Measurements from ENCODE around the gene BRD3OS. TPM values are rescaled to one million over a fixed set of nuclear protein-coding genes. Genes with fewer than 3 reads are reported as not detected.

Gene BRD3OS
- total and polyA plus RNA-seq, 2 experiments from 2014 or later, result 9.2 to 16.0 TPM

DNA sequence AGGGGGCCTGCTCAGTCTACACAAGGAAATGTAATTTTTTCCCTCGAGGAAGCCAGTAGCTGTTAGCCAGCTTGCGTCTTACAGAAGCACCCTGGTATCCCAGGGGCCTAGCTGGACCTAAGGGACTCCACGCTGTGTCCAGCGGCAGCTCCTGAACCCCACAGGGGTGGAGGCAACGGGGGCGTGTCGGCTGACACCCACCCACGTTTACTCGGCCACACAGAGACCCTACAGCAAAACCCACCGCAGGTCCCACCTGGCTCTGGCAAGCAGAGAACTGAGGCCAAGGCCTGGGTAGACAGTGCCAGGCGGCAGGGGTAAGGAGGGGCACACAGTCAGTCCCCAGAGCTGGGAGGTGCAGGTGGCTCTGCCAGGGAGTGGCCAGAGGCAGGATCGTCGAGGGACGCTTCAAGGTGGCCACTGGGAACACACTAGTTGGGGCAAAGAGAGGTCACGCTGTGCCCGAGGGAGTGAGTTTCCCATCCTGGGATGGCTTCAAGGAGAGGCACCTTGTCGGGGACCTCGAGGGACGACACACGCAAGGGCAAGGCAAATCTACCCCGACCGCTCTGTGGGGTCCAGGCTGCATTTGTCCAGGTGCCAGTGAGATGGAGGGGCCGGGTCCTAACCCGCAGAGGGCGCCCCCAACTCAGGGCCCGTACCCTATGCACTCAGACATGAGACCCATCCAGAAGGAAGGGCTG, 20.7 kb downstream of the BRD3OS start:
- TF ChIP-seq, protein P1, sequence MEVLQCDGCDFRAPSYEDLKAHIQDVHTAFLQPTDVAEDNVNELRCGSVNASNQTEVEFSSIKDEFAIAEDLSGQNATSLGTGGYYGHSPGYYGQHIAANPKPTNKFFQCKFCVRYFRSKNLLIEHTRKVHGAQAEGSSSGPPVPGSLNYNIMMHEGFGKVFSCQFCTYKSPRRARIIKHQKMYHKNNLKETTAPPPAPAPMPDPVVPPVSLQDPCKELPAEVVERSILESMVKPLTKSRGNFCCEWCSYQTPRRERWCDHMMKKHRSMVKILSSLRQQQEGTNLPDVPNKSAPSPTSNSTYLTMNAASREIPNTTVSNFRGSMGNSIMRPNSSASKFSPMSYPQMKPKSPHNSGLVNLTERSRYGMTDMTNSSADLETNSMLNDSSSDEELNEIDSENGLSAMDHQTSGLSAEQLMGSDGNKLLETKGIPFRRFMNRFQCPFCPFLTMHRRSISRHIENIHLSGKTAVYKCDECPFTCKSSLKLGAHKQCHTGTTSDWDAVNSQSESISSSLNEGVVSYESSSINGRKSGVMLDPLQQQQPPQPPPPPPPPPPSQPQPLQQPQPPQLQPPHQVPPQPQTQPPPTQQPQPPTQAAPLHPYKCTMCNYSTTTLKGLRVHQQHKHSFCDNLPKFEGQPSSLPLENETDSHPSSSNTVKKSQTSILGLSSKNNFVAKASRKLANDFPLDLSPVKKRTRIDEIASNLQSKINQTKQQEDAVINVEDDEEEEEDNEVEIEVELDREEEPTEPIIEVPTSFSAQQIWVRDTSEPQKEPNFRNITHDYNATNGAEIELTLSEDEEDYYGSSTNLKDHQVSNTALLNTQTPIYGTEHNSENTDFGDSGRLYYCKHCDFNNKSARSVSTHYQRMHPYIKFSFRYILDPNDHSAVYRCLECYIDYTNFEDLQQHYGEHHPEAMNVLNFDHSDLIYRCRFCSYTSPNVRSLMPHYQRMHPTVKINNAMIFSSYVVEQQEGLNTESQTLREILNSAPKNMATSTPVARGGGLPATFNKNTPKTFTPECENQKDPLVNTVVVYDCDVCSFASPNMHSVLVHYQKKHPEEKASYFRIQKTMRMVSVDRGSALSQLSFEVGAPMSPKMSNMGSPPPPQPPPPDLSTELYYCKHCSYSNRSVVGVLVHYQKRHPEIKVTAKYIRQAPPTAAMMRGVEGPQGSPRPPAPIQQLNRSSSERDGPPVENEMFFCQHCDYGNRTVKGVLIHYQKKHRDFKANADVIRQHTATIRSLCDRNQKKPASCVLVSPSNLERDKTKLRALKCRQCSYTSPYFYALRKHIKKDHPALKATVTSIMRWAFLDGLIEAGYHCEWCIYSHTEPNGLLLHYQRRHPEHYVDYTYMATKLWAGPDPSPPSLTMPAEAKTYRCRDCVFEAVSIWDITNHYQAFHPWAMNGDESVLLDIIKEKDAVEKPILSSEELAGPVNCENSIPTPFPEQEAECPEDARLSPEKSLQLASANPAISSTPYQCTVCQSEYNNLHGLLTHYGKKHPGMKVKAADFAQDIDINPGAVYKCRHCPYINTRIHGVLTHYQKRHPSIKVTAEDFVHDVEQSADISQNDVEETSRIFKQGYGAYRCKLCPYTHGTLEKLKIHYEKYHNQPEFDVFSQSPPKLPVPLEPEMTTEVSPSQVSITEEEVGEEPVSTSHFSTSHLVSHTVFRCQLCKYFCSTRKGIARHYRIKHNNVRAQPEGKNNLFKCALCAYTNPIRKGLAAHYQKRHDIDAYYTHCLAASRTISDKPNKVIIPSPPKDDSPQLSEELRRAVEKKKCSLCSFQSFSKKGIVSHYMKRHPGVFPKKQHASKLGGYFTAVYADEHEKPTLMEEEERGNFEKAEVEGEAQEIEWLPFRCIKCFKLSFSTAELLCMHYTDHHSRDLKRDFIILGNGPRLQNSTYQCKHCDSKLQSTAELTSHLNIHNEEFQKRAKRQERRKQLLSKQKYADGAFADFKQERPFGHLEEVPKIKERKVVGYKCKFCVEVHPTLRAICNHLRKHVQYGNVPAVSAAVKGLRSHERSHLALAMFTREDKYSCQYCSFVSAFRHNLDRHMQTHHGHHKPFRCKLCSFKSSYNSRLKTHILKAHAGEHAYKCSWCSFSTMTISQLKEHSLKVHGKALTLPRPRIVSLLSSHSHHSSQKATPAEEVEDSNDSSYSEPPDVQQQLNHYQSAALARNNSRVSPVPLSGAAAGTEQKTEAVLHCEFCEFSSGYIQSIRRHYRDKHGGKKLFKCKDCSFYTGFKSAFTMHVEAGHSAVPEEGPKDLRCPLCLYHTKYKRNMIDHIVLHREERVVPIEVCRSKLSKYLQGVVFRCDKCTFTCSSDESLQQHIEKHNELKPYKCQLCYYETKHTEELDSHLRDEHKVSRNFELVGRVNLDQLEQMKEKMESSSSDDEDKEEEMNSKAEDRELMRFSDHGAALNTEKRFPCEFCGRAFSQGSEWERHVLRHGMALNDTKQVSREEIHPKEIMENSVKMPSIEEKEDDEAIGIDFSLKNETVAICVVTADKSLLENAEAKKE (CRISPR knock-in tag; IDR thresholded peaks at IDR 0.05), result no peak
- TF ChIP-seq JUNB (IDR thresholded peaks at IDR 0.05; ENCODE audit: unreplicated experiment), result no peak
- no peak for TF ChIP-seq CREB1 (CRISPR knock-in tag; IDR thresholded peaks at IDR 0.05; ENCODE audit: low read depth)
- TF ChIP-seq EZH2phosphoT487 (IDR thresholded peaks at IDR 0.05; ENCODE audit: unreplicated experiment), result no peak
- no peak for TF ChIP-seq EZH2 (IDR thresholded peaks at IDR 0.05; ENCODE audit: low read depth, unreplicated experiment)
- no peak for TF ChIP-seq NANOG (IDR thresholded peaks at IDR 0.05; ENCODE audit: borderline replicate concordance)
- TF ChIP-seq, protein P2, sequence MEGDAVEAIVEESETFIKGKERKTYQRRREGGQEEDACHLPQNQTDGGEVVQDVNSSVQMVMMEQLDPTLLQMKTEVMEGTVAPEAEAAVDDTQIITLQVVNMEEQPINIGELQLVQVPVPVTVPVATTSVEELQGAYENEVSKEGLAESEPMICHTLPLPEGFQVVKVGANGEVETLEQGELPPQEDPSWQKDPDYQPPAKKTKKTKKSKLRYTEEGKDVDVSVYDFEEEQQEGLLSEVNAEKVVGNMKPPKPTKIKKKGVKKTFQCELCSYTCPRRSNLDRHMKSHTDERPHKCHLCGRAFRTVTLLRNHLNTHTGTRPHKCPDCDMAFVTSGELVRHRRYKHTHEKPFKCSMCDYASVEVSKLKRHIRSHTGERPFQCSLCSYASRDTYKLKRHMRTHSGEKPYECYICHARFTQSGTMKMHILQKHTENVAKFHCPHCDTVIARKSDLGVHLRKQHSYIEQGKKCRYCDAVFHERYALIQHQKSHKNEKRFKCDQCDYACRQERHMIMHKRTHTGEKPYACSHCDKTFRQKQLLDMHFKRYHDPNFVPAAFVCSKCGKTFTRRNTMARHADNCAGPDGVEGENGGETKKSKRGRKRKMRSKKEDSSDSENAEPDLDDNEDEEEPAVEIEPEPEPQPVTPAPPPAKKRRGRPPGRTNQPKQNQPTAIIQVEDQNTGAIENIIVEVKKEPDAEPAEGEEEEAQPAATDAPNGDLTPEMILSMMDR (conservative IDR thresholded peaks at IDR 0.05; ENCODE audit: low read depth in 2 of 2), result no peak
- no peak for TF ChIP-seq ZNF331 (CRISPR knock-in tag; IDR thresholded peaks at IDR 0.05; ENCODE audit: low read depth)
- no peak for TF ChIP-seq STAT1 (IDR thresholded peaks at IDR 0.05; ENCODE audit: unreplicated experiment)
- no peak for TF ChIP-seq POLR2AphosphoS5 (IDR thresholded peaks at IDR 0.05; ENCODE audit: low read depth)
- TF ChIP-seq, protein P3, sequence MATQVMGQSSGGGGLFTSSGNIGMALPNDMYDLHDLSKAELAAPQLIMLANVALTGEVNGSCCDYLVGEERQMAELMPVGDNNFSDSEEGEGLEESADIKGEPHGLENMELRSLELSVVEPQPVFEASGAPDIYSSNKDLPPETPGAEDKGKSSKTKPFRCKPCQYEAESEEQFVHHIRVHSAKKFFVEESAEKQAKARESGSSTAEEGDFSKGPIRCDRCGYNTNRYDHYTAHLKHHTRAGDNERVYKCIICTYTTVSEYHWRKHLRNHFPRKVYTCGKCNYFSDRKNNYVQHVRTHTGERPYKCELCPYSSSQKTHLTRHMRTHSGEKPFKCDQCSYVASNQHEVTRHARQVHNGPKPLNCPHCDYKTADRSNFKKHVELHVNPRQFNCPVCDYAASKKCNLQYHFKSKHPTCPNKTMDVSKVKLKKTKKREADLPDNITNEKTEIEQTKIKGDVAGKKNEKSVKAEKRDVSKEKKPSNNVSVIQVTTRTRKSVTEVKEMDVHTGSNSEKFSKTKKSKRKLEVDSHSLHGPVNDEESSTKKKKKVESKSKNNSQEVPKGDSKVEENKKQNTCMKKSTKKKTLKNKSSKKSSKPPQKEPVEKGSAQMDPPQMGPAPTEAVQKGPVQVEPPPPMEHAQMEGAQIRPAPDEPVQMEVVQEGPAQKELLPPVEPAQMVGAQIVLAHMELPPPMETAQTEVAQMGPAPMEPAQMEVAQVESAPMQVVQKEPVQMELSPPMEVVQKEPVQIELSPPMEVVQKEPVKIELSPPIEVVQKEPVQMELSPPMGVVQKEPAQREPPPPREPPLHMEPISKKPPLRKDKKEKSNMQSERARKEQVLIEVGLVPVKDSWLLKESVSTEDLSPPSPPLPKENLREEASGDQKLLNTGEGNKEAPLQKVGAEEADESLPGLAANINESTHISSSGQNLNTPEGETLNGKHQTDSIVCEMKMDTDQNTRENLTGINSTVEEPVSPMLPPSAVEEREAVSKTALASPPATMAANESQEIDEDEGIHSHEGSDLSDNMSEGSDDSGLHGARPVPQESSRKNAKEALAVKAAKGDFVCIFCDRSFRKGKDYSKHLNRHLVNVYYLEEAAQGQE (IDR thresholded peaks at IDR 0.05; ENCODE audit: unreplicated experiment), result no peak
- TF ChIP-seq, protein P4, sequence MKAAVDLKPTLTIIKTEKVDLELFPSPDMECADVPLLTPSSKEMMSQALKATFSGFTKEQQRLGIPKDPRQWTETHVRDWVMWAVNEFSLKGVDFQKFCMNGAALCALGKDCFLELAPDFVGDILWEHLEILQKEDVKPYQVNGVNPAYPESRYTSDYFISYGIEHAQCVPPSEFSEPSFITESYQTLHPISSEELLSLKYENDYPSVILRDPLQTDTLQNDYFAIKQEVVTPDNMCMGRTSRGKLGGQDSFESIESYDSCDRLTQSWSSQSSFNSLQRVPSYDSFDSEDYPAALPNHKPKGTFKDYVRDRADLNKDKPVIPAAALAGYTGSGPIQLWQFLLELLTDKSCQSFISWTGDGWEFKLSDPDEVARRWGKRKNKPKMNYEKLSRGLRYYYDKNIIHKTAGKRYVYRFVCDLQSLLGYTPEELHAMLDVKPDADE (IDR thresholded peaks at IDR 0.05), result no peak
- TF ChIP-seq ZNF114 (CRISPR knock-in tag; IDR thresholded peaks at IDR 0.05), result no peak
- Mint-ChIP-seq H3K27ac (no peak overlapping the region), H3K36me3 (ENCODE audit: low read depth) (peaks cover 61% of the 10 kb centered on the region)

More for the DNA sequence above, 20.7 kb downstream of the BRD3OS start:
- no peaks in the 10 kb centered on the region for H3K79me2 ChIP-seq (replicated peaks; ENCODE audit: insufficient read depth)
- no peak overlapping the region for H3K27ac ChIP-seq (ENCODE audit: low read depth)
- Mint-ChIP-seq H3K4me1 (no peaks in the 10 kb centered on the region), H3K27me3 (ENCODE audit: insufficient read depth, low read depth, poor library complexity) (peaks cover 4% of the 10 kb centered on the region), H3K9me3 (no peaks in the 10 kb centered on the region), H3K4me3 (no peak overlapping the region)
- no peaks in the 10 kb centered on the region for H3K9me2 ChIP-seq (ENCODE audit: insufficient read depth)
- no peak for DNase-seq (ENCODE audit: low spot score)
- H3K36me3 ChIP-seq (ENCODE audit: insufficient read depth), result peaks cover 10% of the 10 kb centered on the region
- H2AFZ ChIP-seq, result no peak overlapping the region
- H3K4me1 ChIP-seq (ENCODE audit: insufficient read depth), result no peaks in the 10 kb centered on the region
- peaks cover 3% of the 10 kb centered on the region for H4K20me1 ChIP-seq (replicated peaks; ENCODE audit: insufficient read depth)
- H3K27me3 ChIP-seq (ENCODE audit: insufficient read depth), result no peaks in the 10 kb centered on the region
- no peak for ATAC-seq
- H3F3A ChIP-seq (replicated peaks; ENCODE audit: low read depth), result no peaks in the 10 kb centered on the region
- H3K4me2 ChIP-seq, result no peak overlapping the region
- H3K4me3 ChIP-seq, result no peak overlapping the region
